B cell (primary cell): ENCODE measurements around the gene CYP27A1.
"Not testable (repeated sequence)": the region's sequence is repeated elsewhere in the genome, so short reads cannot be mapped to it uniquely, and the experiment has no call there.

Source experiments
- CTCF ChIP-seq: fragments of 200-600 bp; IDR thresholded peaks from one replicate; pipeline ENCODE4 v1.8.0; 2022; ENCODE audit warnings: antibody characterized with exemption, mild to moderate bottlenecking
- EZH2 ChIP-seq: IDR thresholded peaks from 2 replicates; pipeline ENCODE4 v1.6.1; 2012; ENCODE audit warnings: borderline replicate concordance, low read depth, mild to moderate bottlenecking, moderate library complexity, low read length; ENCODE audit not compliant: insufficient read depth, poor library complexity, severe bottlenecking

GRCh38 chr2:218844334-218844733, 62.4 kb downstream of the CYP27A1 start:
- not testable (repeated sequence) for TF ChIP-seq CTCF, EZH2
